GM18502 (cell line): ENCODE results near the gene ATRAID.
"Not testable (repeated sequence)": the region's sequence is repeated elsewhere in the genome, so short reads cannot be mapped to it uniquely, and the experiment has no call there.

Experiments used
- ATAC-seq: cut with Tn5 transposase; IDR thresholded peaks from one replicate; pipeline ENCODE4 v1.9.1; 2021; ENCODE audit warnings: mild to moderate bottlenecking; ENCODE audit not compliant: unreplicated experiment, poor library complexity

Gene ATRAID

GRCh38 chr2:27191070-27191829 is 20.6 kb upstream of the ATRAID start:
- no peak for ATAC-seq

DNA sequence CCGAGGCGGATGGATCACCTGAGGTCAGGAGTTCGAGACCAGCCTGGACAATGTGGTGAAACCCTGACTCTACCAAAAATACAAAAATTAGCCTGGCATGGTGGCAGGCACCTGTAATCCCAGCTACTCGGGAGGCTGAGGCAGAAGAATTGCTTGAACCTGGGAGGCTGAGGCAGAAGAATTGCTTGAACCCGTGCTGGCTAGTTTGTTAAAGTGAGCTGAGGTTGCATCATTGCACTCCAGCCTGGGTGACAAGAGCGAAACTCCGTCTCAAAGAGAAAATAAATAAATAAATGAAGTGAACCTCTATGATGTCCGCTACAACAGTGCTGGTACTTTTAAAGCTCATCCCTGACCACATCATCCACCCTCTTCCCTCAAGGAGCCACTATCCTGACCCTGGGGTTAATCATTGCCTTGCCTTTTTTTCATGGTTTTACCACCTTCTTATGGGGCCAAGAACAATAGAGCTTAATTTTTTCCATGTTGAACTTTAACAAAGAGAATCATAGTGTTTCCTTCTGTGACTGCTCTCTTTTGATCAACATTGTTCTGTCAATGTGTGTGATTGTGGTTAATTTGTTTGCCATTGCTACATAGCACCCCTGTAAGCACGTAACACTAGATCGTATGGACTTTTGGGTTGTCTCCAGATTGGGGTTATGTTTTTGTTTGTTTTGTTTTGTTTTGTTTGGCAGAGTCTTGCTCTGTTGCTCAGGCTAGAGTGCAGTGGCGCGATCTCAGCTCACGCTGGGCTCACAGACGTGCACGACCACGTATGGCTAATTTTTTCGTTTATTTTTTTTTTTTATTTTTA is 17.1 kb upstream of the ATRAID start:
- no peak for ATAC-seq

DNA sequence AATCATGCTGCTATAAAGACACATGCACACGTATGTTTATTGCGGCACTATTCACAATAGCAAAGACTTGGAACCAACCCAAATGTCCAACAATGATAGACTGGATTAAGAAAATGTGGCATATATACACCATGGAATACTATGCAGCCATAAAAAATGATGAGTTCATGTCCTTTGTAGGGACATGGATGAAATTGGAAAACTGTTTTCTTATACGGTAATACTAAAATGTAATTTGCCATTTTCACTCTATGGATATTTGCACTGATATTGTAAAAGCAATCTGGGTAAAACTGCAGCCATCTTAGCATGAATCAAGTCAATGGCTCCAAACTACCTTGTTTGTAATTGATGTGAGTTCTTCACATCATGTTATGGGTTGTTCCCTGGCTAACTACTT is 16.0 kb upstream of the ATRAID start:
- ATAC-seq: not testable (repeated sequence)

DNA sequence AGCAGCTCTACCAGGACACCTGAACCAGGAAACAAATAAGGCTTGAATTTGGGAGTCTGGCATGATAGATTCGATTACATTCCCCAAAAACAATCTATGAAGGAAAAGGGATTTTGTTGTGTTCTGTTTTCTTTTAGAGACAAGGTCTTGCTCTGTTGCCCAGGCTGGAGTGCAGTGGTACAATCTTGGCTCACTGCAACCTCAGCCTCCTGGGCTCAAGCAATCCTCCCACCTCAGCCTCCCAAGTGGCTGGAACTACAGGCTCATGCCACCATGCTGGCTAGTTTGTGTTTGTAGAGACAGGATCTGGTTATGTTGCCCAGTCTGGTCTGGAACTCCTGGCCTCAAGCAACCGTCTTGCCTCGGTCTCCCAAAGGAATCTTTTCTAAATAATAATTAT is 13.8 kb upstream of the ATRAID start:
- ATAC-seq: not testable (repeated sequence)

- ATAC-seq: no peak
Observed at GRCh38 chr2:27198627-27199026, 13.2 kb upstream of the ATRAID start.

DNA sequence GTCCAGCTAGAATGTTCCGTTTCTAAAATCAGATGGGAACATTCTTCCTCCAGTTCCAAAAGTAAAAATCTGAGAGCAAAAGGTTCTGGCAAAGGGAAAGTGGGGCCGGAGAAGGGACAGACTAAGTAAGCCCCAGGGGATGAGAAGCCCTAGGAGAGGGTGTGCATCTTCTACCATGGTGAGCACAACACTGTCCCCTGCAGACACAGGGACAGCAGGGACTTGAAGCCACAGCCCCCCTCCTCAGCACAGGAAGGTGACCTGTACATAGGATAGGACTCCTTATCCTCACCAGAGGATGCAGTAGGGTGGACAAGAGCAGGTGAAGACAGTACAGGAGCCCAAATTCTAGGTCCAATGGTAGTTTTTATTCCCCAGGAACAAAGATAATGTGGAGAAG is 12.6 kb upstream of the ATRAID start:
- no peak for ATAC-seq

GRCh38 chr2:27201675-27202074 is 10.2 kb upstream of the ATRAID start:
- no peak for ATAC-seq

GRCh38 chr2:27202854-27203253 is 9.0 kb upstream of the ATRAID start:
- ATAC-seq: no peak

- no peak for ATAC-seq
Observed at GRCh38 chr2:27203741-27204140, 8.1 kb upstream of the ATRAID start.

GRCh38 chr2:27204566-27204965 is 7.3 kb upstream of the ATRAID start:
- ATAC-seq: no peak

DNA sequence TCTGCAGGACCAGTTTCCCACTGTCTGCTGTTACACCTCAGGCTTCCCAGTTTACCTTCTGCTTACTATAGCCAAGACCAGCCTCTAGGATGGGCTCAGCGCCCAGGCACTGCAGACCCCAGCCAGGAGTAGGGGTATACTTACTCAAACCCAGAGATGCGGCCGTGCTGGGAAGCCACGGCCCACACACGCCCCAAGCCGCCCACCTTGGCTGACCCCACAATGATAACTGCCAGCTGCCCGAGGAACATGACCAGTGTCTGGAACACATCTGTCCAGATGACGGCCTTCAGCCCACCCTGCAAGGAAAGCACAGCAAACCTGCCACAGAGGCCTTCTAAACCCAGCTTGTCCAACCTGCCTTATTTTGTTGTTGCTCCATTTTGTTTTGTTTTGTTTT is 6.6 kb upstream of the ATRAID start:
- ATAC-seq: no peak

DNA sequence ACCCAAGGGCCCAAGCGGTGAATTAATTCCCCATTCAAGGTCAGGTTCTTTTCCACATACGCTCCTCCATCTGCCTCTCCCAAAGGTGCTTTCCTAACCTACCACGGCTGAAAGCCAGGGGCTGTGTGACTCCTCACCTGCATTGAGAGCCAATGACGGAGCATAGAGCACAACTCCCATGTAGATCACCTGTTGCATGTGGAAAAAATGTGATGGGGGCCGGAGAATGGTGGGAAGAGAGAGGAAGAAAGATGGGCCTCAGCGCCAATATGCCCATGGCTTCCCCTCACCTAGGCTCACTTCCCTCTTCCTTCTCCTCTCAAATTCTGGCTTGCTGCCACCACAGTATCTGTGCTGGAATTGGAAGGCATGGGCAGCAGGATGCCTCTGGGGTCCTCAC is 5.5 kb upstream of the ATRAID start:
- ATAC-seq: no peak

DNA sequence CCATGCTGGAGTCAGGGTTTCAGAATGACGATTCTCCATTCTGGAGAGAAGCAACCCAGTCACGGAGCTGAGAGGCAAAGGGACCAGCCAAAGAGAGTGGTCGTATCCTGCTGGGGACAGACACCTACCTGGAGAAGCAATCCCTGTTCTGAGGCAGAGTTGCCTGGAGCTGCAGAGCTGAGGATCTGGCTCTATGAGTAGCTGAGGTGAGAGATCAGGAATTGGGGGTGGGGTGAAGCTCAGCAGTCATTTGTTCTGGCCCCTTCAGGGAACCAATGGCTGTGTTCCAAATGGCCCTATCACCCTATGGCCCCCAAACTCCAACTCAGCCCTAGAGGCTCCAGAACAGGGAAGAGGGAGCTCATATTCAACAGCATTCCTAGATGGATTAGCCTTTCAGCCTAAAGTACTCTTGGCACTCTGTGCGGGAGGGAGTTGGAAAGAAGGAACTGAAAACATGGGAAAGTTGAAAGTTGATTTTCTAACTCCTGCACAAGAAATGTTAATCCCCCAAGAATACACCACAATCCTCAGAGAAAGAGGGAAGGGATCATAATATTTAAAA is 3.3 kb upstream of the ATRAID start:
- no peak for ATAC-seq

DNA sequence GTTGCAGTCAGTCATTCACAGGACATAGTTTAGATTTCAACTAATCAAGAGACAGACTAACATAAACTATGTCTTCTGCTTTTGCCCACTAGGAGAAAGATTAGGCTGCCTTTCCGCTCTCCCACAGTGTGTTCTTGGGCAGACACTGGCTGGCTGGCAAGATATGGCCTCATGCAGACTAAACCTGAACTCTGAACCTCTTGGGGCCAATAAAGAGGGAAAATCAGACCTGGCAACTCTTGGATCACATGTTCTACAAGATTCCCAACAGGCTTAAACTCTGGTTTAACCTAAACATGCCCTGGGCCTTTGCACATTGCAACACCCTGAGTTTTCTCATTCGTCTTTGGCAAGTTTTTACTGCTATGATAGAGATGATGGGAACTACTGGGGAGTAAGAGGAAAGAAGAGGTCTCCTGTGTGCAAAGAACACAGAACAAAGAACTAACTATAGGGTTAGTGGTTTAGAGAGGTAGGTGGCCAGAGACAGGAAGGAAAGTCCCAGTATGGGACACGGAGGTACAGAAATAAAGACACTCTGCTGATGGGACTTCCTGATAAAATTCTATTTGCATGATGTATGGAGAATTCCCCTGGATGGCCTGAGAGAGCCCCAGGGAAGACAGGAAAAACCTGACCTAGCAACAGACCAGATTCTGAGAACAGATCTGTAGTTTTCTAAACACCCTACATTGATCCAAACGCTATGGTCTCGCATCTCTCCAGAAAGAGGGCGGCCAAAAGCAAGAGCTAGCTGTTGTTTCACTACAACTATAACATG is 2.0 kb upstream of the ATRAID start:
- ATAC-seq: no peak

DNA sequence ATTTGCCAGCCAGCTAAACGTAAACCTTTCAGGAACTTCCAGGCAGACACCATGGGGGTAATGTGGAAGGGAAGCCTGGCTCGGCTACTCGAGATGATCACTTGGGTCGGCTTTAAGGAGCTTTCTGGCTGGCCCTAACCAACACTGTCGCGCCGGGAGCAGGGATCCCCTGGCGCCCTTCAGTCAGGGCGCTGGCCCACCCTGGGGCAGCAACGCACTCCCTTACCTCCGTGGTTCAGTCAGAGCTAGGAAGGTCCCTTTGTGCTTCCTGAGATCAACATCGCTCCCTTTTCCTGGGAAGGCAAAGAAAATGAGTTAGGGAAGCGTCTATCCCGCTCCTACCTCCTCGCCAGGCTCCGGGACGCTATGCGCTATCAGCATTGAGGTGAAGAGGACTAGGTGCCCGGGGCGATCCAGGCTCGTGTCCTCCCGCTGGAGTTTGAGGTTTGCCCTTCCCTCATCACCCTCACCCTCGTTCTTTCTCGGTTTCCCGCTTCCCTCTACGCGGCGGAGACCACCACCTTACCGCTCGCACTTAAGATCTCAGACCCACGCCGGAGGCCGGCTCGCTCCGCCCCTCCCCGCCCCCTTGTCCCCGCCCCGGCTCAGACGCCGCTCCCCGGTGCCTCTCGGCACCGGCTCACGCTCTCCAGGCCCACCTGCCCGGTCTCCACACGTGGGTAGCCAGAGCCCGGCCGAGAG is 449 bp upstream of the ATRAID start:
- ATAC-seq: peak; percentile 3

DNA sequence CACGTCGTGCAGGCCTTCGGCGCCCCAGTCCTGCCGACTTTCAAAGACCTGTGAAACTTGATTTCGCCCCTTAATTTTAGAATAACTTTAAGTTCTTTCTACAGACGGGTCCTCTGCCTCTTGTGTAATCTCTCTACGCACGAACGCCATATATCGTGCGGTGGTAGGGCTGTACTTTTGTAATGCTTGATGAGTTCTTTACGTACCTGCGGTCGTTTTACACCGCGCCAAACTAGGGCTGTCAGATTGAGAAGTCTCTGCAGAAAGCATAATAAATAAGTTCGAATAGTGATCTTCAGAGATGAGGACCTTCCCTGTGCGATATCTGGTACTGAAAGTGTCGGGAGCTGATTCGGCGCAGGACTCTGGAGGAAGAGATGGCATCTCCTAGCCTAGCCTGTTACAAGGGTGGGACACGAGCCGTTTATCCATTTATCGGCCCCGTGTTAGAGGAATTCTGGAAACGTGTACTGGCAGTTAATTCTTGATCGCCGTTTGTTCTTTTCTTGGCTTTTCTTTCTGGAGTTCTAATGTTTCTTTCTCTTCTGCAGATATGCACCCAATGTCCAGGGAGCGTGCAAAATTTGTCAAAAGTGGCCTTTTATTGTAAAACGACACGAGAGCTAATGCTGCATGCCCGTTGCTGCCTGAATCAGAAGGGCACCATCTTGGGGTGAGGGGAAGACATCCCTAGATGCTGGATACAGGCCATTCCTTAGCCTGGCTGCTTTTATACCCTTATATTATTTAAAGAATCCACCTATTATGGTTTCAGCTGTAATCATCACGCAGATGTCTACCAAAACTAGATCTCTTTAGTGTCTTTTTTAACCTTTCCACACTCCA is 1.0 kb downstream of the ATRAID start:
- peak; percentile 7 for ATAC-seq

DNA sequence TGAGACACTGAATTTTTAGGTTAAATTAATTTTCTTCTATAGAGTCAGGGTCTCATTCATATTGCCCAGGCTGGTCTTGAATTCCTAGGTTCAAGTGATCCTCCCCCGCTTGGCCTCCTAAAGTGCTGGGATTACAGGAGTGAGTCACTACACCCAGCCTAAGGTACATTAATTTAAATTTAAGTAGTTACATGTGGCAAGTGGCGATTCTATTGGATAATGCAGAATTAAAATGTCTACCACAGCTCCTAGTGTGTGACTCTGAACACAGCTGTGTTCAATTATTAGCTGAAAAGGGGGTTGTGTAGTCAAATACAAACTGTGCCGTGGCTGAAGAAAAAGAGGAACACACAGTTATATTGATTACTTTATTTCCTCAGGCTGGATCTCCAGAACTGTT is 3.1 kb downstream of the ATRAID start:
- ATAC-seq: no peak

DNA sequence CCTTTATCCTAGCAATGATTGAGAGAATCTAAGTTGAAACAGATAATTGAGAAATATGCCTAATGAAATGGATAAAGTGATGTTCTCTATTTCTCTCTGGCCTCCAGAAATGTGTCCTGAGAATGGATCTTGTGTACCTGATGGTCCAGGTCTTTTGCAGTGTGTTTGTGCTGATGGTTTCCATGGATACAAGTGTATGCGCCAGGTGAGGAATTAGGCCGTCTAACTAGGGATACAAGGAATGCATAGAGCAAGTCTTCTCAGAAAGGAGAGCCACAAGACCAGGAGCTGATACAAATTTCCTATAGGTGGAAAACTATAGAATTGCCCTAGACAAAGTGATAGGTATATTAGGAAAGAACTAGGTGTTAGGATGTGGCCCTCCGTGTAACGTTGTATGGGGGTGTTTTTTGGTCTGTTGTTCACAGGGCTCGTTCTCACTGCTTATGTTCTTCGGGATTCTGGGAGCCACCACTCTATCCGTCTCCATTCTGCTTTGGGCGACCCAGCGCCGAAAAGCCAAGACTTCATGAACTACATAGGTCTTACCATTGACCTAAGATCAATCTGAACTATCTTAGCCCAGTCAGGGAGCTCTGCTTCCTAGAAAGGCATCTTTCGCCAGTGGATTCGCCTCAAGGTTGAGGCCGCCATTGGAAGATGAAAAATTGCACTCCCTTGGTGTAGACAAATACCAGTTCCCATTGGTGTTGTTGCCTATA is 4.7 kb downstream of the ATRAID start:
- ATAC-seq: no peak
